KBM-7 (cell line): Measurements from ENCODE around the gene WDFY2.

Experiments
- DNase-seq: peaks from one replicate; pipeline ENCODE4 v3.0.0-alpha.2; 2015
- in situ Hi-C: fragments of 300-500 bp; cut with MboI; formaldehyde crosslinking; loops from 2 replicates; pipeline ENCODE4 v1.14.3; 2020; ENCODE audit warnings: low sequenced_read_pairs, low pct_unique_long_range_greater_than_20kb, mixed read lengths

WDFY2 gene

GRCh38 chr13:51772781-51773180, 188.5 kb downstream of the WDFY2 start:
- DNase-seq: no peak
- in situ Hi-C loops: no loop called here

DNA sequence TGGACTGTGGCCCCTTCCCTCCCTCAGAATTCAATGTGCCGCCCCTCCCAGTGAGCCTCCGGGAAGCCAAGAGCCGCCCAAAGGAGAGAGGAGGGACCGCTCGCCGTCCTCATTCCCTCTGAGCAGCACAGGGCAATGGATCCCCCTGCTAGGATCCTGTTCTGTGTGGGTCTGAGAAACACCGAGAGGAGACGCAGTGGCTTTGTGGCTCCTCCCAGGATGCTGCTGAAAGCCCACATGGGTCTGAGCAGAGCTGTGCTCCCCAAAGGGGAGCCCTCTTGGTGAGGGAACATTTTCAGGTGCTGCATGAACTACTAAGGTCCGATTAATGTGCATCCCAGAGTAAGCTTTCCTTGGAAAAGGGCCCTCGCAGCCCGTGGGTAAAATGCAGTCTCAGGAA, 189.3 kb downstream of the WDFY2 start:
- in situ Hi-C loops: no loop called here
- no peak for DNase-seq

- DNase-seq: no peak
- in situ Hi-C loops: loop anchor here (25.0 kb wide), 1 partner anchor 339 kb away; no protein-coding TSS in a partner anchor
Observed at GRCh38 chr13:51776179-51776578, 191.9 kb downstream of the WDFY2 start.

DNA sequence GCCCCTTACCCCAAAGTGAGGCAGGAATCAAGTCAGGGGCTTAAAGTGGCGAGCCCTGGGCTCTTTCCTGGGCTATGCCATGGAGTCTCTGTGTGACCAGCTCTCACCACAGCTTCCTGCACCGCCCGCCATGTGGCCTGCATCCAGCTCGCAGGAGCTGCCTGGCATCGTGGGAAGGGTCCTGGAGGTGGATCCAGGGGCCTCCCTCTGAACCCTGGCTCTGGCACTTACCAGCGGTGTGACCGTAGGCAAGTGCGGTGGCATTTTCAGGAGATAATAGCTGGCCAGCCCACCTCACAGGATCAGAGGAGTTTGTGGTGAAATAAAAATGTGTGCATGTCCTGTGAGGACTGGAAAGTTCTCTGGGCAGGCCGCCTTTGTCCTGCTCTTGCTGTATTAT, 193.7 kb downstream of the WDFY2 start:
- in situ Hi-C loops: loop anchor here (25.0 kb wide), 1 partner anchor 341 kb away; no protein-coding TSS in a partner anchor

GRCh38 chr13:51778392-51778791, 194.1 kb downstream of the WDFY2 start:
- DNase-seq: no peak
- in situ Hi-C loops: loop anchor here (25.0 kb wide), 1 partner anchor 341 kb away; no protein-coding TSS in a partner anchor

More for the DNA sequence above, 193.7 kb downstream of the WDFY2 start:
- DNase-seq: no peak

DNA sequence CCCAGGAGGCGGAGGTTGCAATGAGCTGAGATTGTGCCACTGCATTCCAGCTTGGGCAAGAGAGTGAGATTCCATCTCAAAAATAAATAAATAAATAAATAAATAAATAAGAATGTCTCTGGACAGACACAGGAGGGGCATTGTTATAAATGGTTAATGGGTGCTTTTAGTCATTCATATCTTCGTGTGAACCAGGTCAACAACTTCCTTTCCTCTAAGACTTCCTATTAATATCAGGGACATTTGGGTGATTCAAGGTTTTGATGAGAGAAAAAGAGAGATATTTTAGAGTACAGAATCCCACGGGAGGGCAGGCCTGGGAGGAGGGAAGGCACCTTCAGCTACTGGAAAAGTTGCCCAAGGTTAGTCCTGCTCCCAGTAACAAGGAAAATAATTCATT, 195.8 kb downstream of the WDFY2 start:
- DNase-seq: no peak
- in situ Hi-C loops: loop anchor here (25.0 kb wide), 1 partner anchor 343 kb away; no protein-coding TSS in a partner anchor

DNA sequence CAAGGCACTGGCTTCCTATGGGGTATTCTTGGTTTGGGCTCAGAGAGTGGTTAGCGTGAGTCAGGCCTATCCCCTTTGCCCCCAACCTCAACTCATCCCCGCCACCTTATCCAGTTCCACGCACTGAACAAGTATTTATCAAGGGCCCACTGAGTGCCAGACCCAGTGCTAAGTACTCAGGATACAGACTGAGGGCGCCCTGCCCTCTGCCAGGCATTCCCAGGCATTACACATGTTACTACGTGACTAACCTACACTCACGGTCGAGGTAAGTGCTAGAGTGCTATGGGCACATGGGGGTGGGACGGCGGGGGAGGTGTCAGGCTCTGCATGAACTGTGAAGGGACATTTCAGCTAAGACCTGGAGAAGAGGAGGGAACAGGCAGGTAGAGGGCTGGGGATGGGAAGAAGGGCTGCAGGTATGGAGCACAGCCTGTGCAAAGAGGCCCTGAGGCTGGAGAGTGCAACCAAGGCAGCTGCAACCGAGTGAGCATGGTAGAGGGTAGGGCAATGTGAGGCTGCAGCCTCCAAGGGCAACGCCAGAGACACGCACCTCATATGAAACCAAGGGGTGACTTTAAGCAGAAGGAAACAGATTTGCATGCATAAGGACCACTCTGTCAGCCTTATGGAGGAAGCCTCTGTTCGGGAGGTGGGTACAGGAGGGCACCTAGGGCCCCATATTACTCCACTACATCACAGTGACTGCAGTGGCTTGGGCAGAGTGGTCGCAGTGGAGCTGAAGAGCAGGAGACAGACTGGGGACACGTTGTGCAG, 197.2 kb downstream of the WDFY2 start:
- in situ Hi-C loops: loop anchor here (25.0 kb wide), 1 partner anchor 344 kb away; no protein-coding TSS in a partner anchor
- DNase-seq: peak; percentile 37

GRCh38 chr13:51782026-51782710, 197.9 kb downstream of the WDFY2 start:
- no peak for DNase-seq

DNA sequence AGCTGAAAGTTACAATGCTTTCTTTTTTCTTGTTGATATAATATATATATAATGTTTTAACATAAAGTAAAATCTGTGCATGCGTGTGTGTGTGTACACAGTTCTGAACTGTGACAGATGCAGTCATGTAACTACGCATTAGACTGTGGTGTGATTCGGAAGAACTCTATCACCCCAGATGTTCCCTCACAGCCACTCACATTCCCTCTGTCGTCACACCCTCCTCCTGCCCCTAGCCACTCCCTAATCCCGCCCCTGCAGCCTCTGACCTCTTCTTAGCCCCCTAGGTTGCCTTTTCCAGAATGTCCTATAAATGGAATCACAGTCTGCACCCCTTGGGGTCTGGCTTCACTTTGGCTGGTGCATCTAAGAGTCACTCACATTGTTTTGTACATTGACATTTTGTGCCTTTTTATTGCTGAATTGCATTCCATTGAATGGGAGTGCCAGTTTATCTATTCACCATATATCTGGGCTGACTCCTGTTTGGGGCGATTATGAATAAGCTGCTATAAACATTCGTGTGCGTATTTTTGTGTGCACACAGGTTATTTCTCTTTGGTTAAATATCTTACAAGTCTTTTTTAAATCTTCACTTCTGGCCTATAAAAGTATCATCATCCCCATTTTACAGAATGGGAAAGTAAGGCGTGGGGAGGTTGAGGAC, 199.3 kb downstream of the WDFY2 start:
- in situ Hi-C loops: loop anchor here (25.0 kb wide), 1 partner anchor 346 kb away; no protein-coding TSS in a partner anchor
- no peak for DNase-seq

More at GRCh38 chr13:51782026-51782710, 197.9 kb downstream of the WDFY2 start:
- in situ Hi-C loops: loop anchor here (25.0 kb wide), 1 partner anchor 345 kb away; no protein-coding TSS in a partner anchor

- no peak for DNase-seq
- in situ Hi-C loops: loop anchor here (25.0 kb wide), 1 partner anchor 347 kb away; no protein-coding TSS in a partner anchor
Observed at GRCh38 chr13:51784097-51784496, 199.8 kb downstream of the WDFY2 start.

DNA sequence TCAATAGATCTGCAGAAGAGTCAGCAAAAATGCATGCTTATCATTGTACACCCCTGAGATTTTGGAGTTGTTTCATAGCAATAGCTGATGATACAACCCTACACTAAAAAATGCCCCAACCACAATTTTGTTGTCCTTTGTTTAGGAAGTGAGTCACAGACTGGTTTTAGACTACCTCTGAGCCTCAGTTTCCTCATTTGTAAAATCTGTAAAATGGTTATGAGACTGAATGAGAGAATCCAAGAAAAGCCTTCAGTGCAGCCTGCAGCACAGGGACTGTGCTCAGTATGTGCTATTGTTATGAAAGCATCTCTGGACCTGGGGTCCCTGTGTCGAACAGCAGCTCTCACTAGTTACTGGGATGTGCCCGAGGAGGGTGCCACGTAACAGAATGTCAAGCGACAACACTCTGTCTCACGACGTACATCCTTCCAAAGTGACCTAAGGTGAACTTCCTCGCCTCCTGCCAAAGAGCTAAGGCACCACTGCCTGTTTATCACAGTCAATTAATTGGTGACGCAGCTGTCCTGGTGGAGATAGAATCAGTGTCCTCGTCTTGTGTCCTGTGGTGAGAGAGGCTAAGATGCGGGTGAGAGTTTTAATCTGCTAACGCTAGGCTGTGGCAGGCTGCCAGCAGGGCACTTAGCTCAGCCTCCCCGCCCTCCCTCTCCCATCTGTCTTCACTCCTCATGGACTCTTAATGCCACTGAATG, 201.6 kb downstream of the WDFY2 start:
- peak; percentile 96 for DNase-seq
- in situ Hi-C loops: loop anchor here (25.0 kb wide), 1 partner anchor 349 kb away; no protein-coding TSS in a partner anchor

- no peak for DNase-seq
Observed at GRCh38 chr13:51786425-51787265, 202.4 kb downstream of the WDFY2 start.

DNA sequence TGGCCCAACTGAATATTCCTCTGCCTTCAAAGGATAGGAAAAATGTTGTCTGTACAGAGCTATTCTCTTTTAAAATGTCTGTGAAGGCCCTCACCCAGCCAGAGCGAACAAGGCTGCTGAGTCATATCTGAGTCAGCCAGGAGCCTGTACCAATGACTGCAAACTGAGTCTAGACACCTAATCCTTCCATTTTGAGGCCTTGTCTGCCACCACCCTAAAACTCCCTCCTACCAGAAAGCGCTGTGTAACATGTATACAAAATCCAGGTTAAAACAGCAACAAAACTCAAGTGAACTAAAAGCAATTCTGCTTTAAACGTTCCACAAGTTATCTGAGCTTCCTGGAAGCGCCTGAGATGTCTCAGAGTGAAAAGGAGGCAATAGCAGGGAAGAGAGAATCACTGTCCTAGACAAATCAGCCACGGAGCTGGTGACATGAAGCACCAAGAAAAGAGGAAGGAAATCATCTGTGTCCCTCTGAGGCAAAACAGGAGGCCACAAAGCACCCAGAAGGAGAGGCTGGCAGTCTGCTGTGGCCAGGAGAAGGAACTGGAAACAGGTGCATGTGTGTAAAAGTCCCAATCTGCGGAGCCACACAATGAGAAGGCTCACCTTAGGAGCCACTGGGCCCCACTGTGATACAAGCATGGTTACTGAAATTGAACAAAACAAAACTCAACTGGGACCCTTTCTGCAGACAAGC, 209.5 kb downstream of the WDFY2 start:
- in situ Hi-C loops: loop anchor here (25.0 kb wide), 1 partner anchor 356 kb away; no protein-coding TSS in a partner anchor
- DNase-seq: peak; percentile 97

More at GRCh38 chr13:51786425-51787265, 202.4 kb downstream of the WDFY2 start:
- in situ Hi-C loops: loop anchor here (25.0 kb wide), 1 partner anchor 349 kb away; no protein-coding TSS in a partner anchor

DNA sequence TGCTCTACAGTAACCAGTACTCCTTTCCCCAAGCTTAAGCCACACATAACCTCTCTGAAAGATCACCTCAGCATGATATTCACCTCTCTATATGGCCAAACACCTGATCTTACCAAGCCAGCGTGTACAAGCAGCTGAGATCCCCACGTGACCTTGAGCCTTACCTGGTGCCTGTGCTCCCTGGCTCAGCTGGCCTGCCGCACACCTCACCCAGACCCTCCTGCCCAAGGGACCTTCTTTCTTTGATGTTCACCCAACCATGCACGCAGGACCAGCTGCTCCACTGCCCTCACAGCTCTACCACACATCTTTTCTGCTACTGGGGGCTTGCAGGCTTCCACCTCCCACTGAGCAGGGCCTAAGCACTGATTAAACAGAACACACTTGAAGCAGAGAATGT, 210.7 kb downstream of the WDFY2 start:
- no peak for DNase-seq
- in situ Hi-C loops: loop anchor here (25.0 kb wide), 1 partner anchor 358 kb away; no protein-coding TSS in a partner anchor

GRCh38 chr13:51795419-51795818, 211.2 kb downstream of the WDFY2 start:
- no peak for DNase-seq

GRCh38 chr13:51796546-51796945, 212.3 kb downstream of the WDFY2 start:
- no peak for DNase-seq
- in situ Hi-C loops: loop anchor here (25.0 kb wide), 1 partner anchor 359 kb away; no protein-coding TSS in a partner anchor

More at GRCh38 chr13:51795419-51795818, 211.2 kb downstream of the WDFY2 start:
- in situ Hi-C loops: loop anchor here (25.0 kb wide), 1 partner anchor 358 kb away; no protein-coding TSS in a partner anchor
